Measurements from ENCODE around the gene FBXL15. TPM values are rescaled to one million over a fixed set of nuclear protein-coding genes. Genes with fewer than 3 reads are reported as not detected.

Gene FBXL15
- total RNA-seq, 1 experiment from 2014 or later: 24.6 TPM

- no peak for TF ChIP-seq FOXJ3 (CRISPR knock-in tag; IDR thresholded peaks at IDR 0.05; ENCODE audit: borderline replicate concordance)
- TF ChIP-seq PRDM15 (CRISPR knock-in tag; IDR thresholded peaks at IDR 0.05): no peak
- no peak for TF ChIP-seq AR (CRISPR knock-in tag; IDR thresholded peaks at IDR 0.05)
- TF ChIP-seq ETV6 (CRISPR knock-in tag; IDR thresholded peaks at IDR 0.05): no peak
- no peak for TF ChIP-seq GABPB1 (CRISPR knock-in tag; IDR thresholded peaks at IDR 0.05)
- TF ChIP-seq SP1 (CRISPR knock-in tag; conservative IDR thresholded peaks at IDR 0.05): no peak
- TF ChIP-seq ZNF219 (CRISPR knock-in tag; IDR thresholded peaks at IDR 0.05; ENCODE audit: borderline replicate concordance): no peak
- no peak for TF ChIP-seq SMAD3 (CRISPR knock-in tag; IDR thresholded peaks at IDR 0.05; ENCODE audit: borderline replicate concordance)
- H3K4me3 Mint-ChIP-seq: no peak overlapping the region
- no peak for ATAC-seq
- H3K4me1 Mint-ChIP-seq: peaks cover 9% of the 10 kb centered on the region
- H3K27me3 Mint-ChIP-seq (ENCODE audit: low read depth): peaks cover 15% of the 10 kb centered on the region
- no peak overlapping the region for H3K27ac Mint-ChIP-seq
- no peaks in the 10 kb centered on the region for H3K9me3 Mint-ChIP-seq
- no peak for DNase-seq (ENCODE audit: low spot score)
- CTCF ChIA-PET: interaction anchor here (1.4 to 9.1 kb wide), 10 partner anchors 11 to 231 kb away, joined by 4 to 115 read pairs (median 14); partner anchors contain the start of genes ACTR1A, CUEDC2 and FBXL15
- POLR2A ChIA-PET: interaction anchor here (2.4 kb wide), 1 partner anchor 20 kb away, joined by 11 read pairs; the partner anchor contains the start of gene FBXL15
- no peaks in the 10 kb centered on the region; the same call in 1 of the 2 replicates for H3K36me3 Mint-ChIP-seq
Measured at GRCh38 chr10:102400598-102401341, 19.9 kb upstream of the FBXL15 start.

- H3K4me1 Mint-ChIP-seq: peaks cover 4% of the 10 kb centered on the region
- POLR2A ChIA-PET: interaction anchor here (2.4 kb wide), 1 partner anchor 20 kb away, joined by 11 read pairs; the partner anchor contains the start of gene FBXL15
- H3K36me3 Mint-ChIP-seq: no peaks in the 10 kb centered on the region; the same call in 1 of the 2 replicates
- H3K27me3 Mint-ChIP-seq (ENCODE audit: low read depth): peaks cover 21% of the 10 kb centered on the region
- CTCF ChIA-PET: interaction anchor here (4.3 kb wide), 1 partner anchor 17 kb away, joined by 49 read pairs; no protein-coding TSS in a partner anchor
- no peak for DNase-seq (ENCODE audit: low spot score)
- no peak overlapping the region for H3K4me3 Mint-ChIP-seq
- no peaks in the 10 kb centered on the region for H3K9me3 Mint-ChIP-seq
- ATAC-seq: no peak
- no peak overlapping the region for H3K27ac Mint-ChIP-seq
- TF ChIP-seq MLX (CRISPR knock-in tag; IDR thresholded peaks at IDR 0.05) (no peak), E2F1 (CRISPR knock-in tag; IDR thresholded peaks at IDR 0.05) (no peak), USF2 (CRISPR knock-in tag; IDR thresholded peaks at IDR 0.05) (no peak), GABPB1 (CRISPR knock-in tag; IDR thresholded peaks at IDR 0.05) (no peak), ZBTB21 (CRISPR knock-in tag; IDR thresholded peaks at IDR 0.05; ENCODE audit: borderline replicate concordance) (no peak), ATF3 (CRISPR knock-in tag; conservative IDR thresholded peaks at IDR 0.05) (no peak), NFYB (CRISPR knock-in tag; conservative IDR thresholded peaks at IDR 0.05; ENCODE audit: low read depth) (no peak), IRF2 (CRISPR knock-in tag; IDR thresholded peaks at IDR 0.05; ENCODE audit: borderline replicate concordance, low read depth) (no peak), TCF7 (CRISPR knock-in tag; IDR thresholded peaks at IDR 0.05; ENCODE audit: low read depth) (no peak), PRDM15 (CRISPR knock-in tag; IDR thresholded peaks at IDR 0.05) (no peak), NR1H2 (CRISPR knock-in tag; IDR thresholded peaks at IDR 0.05) (no peak), FOXJ3 (CRISPR knock-in tag; IDR thresholded peaks at IDR 0.05; ENCODE audit: borderline replicate concordance) (no peak), CREM (CRISPR knock-in tag; IDR thresholded peaks at IDR 0.05) (no peak), GTF2I (CRISPR knock-in tag; conservative IDR thresholded peaks at IDR 0.05) (no peak), ESRRA (CRISPR knock-in tag; IDR thresholded peaks at IDR 0.05; ENCODE audit: borderline replicate concordance) (no peak)
Measured at GRCh38 chr10:102401342-102401654, 19.3 kb upstream of the FBXL15 start.

All from WTC11 (cell line).